Stimulated activated CD4-positive, alpha-beta T cell treated with anti-CD3 and anti-CD28 coated beads, Interleukin-4, amount 100 ng/mL, for 24 hours (primary cell): ENCODE results near the gene MAB21L3.

Source experiments
- DNase-seq: peaks from one replicate; pipeline ENCODE4 v3.0.0-alpha.2; 2020

MAB21L3 gene

GRCh38 chr1:116166655-116167054 is 55.5 kb downstream of the MAB21L3 start:
- no peak for DNase-seq

GRCh38 chr1:116167625-116168276 is 56.6 kb downstream of the MAB21L3 start:
- no peak for DNase-seq

GRCh38 chr1:116168277-116169032 is 57.3 kb downstream of the MAB21L3 start:
- peak; percentile 86 for DNase-seq

- no peak for DNase-seq
These were observed 58.7 kb downstream of the MAB21L3 start for GRCh38 chr1:116169898-116170297.

GRCh38 chr1:116170721-116171589 is 59.8 kb downstream of the MAB21L3 start:
- DNase-seq: no peak

GRCh38 chr1:116172666-116173065 is 61.5 kb downstream of the MAB21L3 start:
- no peak for DNase-seq

- no peak for DNase-seq
These were observed 64.4 kb downstream of the MAB21L3 start for GRCh38 chr1:116175611-116176010.

- DNase-seq: no peak
These were observed 65.1 kb downstream of the MAB21L3 start for GRCh38 chr1:116176306-116176789.

- DNase-seq: no peak
These were observed 66.7 kb downstream of the MAB21L3 start for GRCh38 chr1:116177861-116178260.

- DNase-seq: no peak
These were observed 67.6 kb downstream of the MAB21L3 start for GRCh38 chr1:116178837-116179236.

- DNase-seq: no peak
These were observed 68.2 kb downstream of the MAB21L3 start for GRCh38 chr1:116179419-116179818.

- no peak for DNase-seq
These were observed 68.8 kb downstream of the MAB21L3 start for GRCh38 chr1:116179964-116180363.

GRCh38 chr1:116182019-116182714 is 71.0 kb downstream of the MAB21L3 start:
- no peak for DNase-seq
